SK-N-SH (cell line): ENCODE data around the gene CTRB1. TPM values are rescaled to one million over a fixed set of nuclear protein-coding genes. Genes with fewer than 3 reads are reported as not detected.
A peak's percentile ranks its signal among the peaks of the same experiment; 100 is the strongest.

Experiments used
- CTCF ChIA-PET: fragments of 300-600, 350-600 bp; formaldehyde crosslinking; extraction: SDS; loops from one replicate; lab custom pipeline; 2021; lab: Yijun Ruan, JAX
- POLR2A ChIA-PET: fragments of 350-600 bp; sonication (Branson Sonifier 250); formaldehyde crosslinking; extraction: SDS; loops from one replicate; lab custom pipeline; 2020; ENCODE audit warnings: antibody characterized with exemption, inconsistent platforms; lab: Yijun Ruan, JAX
- DNase-seq: peaks from one replicate; pipeline ENCODE4 v3.0.0; 2012
- H2AFZ ChIP-seq: fragments of 200-600 bp; sonication (generic); 2 replicates; pipeline ENCODE4 v1.8.1; 2016; ENCODE audit warnings: antibody characterized with exemption, mild to moderate bottlenecking, low read depth
- H3F3A ChIP-seq: fragments of 200-600 bp; sonication (generic); replicated peaks from 2 replicates; pipeline ENCODE3; 2016; ENCODE audit warnings: antibody characterized with exemption, mild to moderate bottlenecking; ENCODE audit not compliant: insufficient read depth
- H3K27ac ChIP-seq, 2 experiments: fragments of 200-500 bp in 1 of 2; fragments of 200-600 bp in 1 of 2; sonication (Bioruptor generic) in 1 of 2; sonication (generic), shearing (Covaris generic) in 1 of 2; 2 replicates each; pipeline versions ENCODE4 v1.5.1 to v1.6.1; 2014 to 2016; ENCODE audit warnings: low read depth in 2 of 2, inconsistent platforms in 1 of 2, low read length in 1 of 2, mild to moderate bottlenecking in 1 of 2, mixed read lengths in 1 of 2
- H3K27me3 ChIP-seq: fragments of 200-600 bp; sonication (generic), shearing (Covaris generic); 2 replicates; pipeline ENCODE4 v1.6.1; 2016; ENCODE audit warnings: mixed run types; ENCODE audit not compliant: insufficient read depth
- H3K36me3 ChIP-seq, 2 experiments: fragments of 200-500 bp in 1 of 2; fragments of 200-600 bp in 1 of 2; sonication (Bioruptor generic) in 1 of 2; sonication (generic) in 1 of 2; replicated peaks in 1 of 2; 2 replicates each; pipeline versions ENCODE3 to v1.5.1; 2014 to 2016; ENCODE audit warnings: low read length in 1 of 2, mild to moderate bottlenecking in 1 of 2; ENCODE audit not compliant: insufficient read depth in 2 of 2, control insufficient read depth in 1 of 2
- H3K4me1 ChIP-seq, 2 experiments: fragments of 200-500 bp in 1 of 2; fragments of 200-600 bp in 1 of 2; sonication (Bioruptor generic) in 1 of 2; sonication (generic), shearing (Covaris generic) in 1 of 2; 2 replicates each; pipeline versions ENCODE4 v1.5.1 to v1.6.1; 2014 to 2016; ENCODE audit warnings: low read depth in 1 of 2, low read length in 1 of 2, mixed run types in 1 of 2; ENCODE audit not compliant: insufficient read depth in 2 of 2, control insufficient read depth in 1 of 2
- H3K4me2 ChIP-seq: fragments of 200-600 bp; sonication (generic), shearing (Covaris generic); 2 replicates; pipeline ENCODE4 v1.6.1; 2017; ENCODE audit warnings: mixed run types
- H3K4me3 ChIP-seq, 2 experiments: fragments of 200-500 bp in 1 of 2; fragments of 200-600 bp in 1 of 2; sonication (Bioruptor generic) in 1 of 2; sonication (generic), shearing (Covaris generic) in 1 of 2; 2 replicates each; pipeline versions ENCODE4 v1.5.1 to v1.8.1; 2014 to 2016; ENCODE audit warnings: low read depth in 2 of 2, inconsistent platforms in 1 of 2, low read length in 1 of 2, mild to moderate bottlenecking in 1 of 2, mixed read lengths in 1 of 2, moderate library complexity in 1 of 2
- H3K79me2 ChIP-seq: fragments of 200-600 bp; sonication (generic); 2 replicates; pipeline ENCODE4 v1.8.1; 2017; ENCODE audit warnings: mild to moderate bottlenecking; ENCODE audit not compliant: insufficient read depth
- H3K9ac ChIP-seq: fragments of 200-600 bp; sonication (generic); 2 replicates; pipeline ENCODE4 v1.6.1; 2017; ENCODE audit warnings: mixed run types
- H3K9me2 ChIP-seq: fragments of 200-600 bp; sonication (generic); 2 replicates; pipeline ENCODE4 v1.6.1; 2017; ENCODE audit warnings: mixed run types
- H3K9me3 ChIP-seq: fragments of 200-600 bp; sonication (generic); 2 replicates; pipeline ENCODE4 v1.6.1; 2017; ENCODE audit warnings: mixed run types, mild to moderate bottlenecking, moderate library complexity
- H4K20me1 ChIP-seq: fragments of 200-600 bp; sonication (generic); 2 replicates; pipeline ENCODE4 v1.6.1; 2017; ENCODE audit warnings: mild to moderate bottlenecking, mixed run types; ENCODE audit not compliant: insufficient read depth
- EP300 ChIP-seq, 2 experiments: IDR thresholded peaks; 2 replicates each; pipeline versions ENCODE4 v1.4.0 to v1.6.1; 2012; ENCODE audit warnings: borderline replicate concordance in 1 of 2, low read depth in 1 of 2, low read length in 1 of 2
- GABPA ChIP-seq: IDR thresholded peaks from 2 replicates; pipeline ENCODE4 v1.4.0; 2012; ENCODE audit warnings: low read depth, mild to moderate bottlenecking
- JUND ChIP-seq: IDR thresholded peaks from 2 replicates; pipeline ENCODE4 v1.4.0; 2012
- RFX5 ChIP-seq: IDR thresholded peaks from 2 replicates; pipeline ENCODE4 v1.6.1; 2012; ENCODE audit warnings: mild to moderate bottlenecking, improper control_type of control experiment, low read length
- SIN3A ChIP-seq: IDR thresholded peaks from 2 replicates; pipeline ENCODE4 v1.6.1; 2012; ENCODE audit warnings: low read depth, mild to moderate bottlenecking, low read length, moderate library complexity, borderline replicate concordance
- SMC3 ChIP-seq: IDR thresholded peaks from 2 replicates; pipeline ENCODE4 v1.6.1; 2012; ENCODE audit warnings: low read depth, low read length, improper control_type of control experiment
- TCF12 ChIP-seq: IDR thresholded peaks from 2 replicates; pipeline ENCODE4 v1.4.0; 2012
- WGBS: methylation state at CpG from one replicate; pipeline ENCODE4 v1.1.6; 2017; ENCODE audit warnings: low lambda C conversion rate; 5-methylcytosine and 5-hydroxymethylcytosine counted together
- polyA plus RNA-seq, 3 experiments: library from polyadenylated mRNA; depleted of rRNA; stranded (reverse); fragments of >200 nt; gene quantifications; 2 replicates each; pipeline ENCODE4 v1.2.3, GENCODE V29; 2012
- TF ChIP-seq, protein P1 (sequence below): IDR thresholded peaks from 2 replicates; pipeline ENCODE4 v1.4.0; 2012; ENCODE audit warnings: low read depth, borderline replicate concordance
- TF ChIP-seq, protein P2 (sequence below): IDR thresholded peaks from 2 replicates; pipeline ENCODE4 v1.6.1; 2012; ENCODE audit warnings: mild to moderate bottlenecking, low read depth, low read length, moderate library complexity
- TF ChIP-seq, protein P3 (sequence below): fragments of 150-350 bp; IDR thresholded peaks from 2 replicates; pipeline ENCODE4 v1.6.1; 2017; ENCODE audit warnings: antibody characterized with exemption, low read length, low read depth, borderline replicate concordance
- TF ChIP-seq, protein P4 (sequence below): fragments of 150-350 bp; IDR thresholded peaks from 2 replicates; pipeline ENCODE4 v1.6.1; 2016; ENCODE audit warnings: mild to moderate bottlenecking, low read depth, low read length

Gene CTRB1
- polyA plus RNA-seq, 1 of the 3 experiments (the other 2 are of a cell fraction), result not detected

DNA sequence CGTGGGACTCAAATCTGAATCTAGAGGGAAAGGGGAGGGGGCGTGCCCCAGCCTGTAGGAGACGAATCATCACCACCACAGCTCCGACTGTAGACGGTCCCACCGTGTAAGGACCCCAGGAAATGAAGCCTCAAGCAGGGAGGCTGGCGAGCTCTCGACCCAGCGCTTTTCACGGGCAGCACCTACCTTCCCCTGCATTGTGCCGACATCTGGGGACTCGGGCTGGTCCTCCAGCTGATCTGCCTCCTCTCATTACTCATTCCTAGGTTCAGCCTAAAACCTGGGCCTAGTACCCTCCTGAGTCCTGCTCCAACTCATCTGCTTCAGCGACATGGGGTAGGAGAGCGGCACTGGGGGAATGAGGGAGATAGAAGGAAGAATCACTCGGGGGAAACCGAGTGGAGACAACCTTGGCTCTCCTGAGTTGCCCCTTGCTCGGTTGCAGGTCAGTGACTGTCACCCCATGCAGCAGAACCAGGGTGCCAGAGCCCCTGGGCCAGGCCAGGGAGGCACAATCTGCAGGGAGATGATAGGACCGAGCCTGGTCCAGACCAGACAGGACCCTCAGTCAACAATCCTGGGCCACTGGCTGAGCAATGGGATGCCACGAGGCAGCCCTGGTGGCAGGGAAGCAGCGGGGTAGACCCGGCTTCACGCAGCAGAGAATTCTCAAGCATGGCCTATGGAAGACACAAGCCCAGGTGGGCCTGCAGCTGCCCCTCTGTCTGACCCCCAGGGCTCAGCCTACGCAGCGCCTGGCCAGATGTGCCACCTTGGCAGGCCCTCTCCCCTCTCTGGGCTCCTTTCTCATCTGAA, 33.5 kb downstream of the CTRB1 start:
- no peak for TF ChIP-seq EP300 (IDR thresholded peaks at IDR 0.05; ENCODE audit: borderline replicate concordance in 1 of 2, low read depth in 1 of 2, low read length in 1 of 2)
- TF ChIP-seq GABPA, result no peak
- no peak for TF ChIP-seq JUND
- no peak for TF ChIP-seq RFX5
- no peak for TF ChIP-seq SIN3A
- TF ChIP-seq, protein P1, sequence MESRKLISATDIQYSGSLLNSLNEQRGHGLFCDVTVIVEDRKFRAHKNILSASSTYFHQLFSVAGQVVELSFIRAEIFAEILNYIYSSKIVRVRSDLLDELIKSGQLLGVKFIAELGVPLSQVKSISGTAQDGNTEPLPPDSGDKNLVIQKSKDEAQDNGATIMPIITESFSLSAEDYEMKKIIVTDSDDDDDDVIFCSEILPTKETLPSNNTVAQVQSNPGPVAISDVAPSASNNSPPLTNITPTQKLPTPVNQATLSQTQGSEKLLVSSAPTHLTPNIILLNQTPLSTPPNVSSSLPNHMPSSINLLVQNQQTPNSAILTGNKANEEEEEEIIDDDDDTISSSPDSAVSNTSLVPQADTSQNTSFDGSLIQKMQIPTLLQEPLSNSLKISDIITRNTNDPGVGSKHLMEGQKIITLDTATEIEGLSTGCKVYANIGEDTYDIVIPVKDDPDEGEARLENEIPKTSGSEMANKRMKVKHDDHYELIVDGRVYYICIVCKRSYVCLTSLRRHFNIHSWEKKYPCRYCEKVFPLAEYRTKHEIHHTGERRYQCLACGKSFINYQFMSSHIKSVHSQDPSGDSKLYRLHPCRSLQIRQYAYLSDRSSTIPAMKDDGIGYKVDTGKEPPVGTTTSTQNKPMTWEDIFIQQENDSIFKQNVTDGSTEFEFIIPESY, result no peak
- TF ChIP-seq, protein P2, sequence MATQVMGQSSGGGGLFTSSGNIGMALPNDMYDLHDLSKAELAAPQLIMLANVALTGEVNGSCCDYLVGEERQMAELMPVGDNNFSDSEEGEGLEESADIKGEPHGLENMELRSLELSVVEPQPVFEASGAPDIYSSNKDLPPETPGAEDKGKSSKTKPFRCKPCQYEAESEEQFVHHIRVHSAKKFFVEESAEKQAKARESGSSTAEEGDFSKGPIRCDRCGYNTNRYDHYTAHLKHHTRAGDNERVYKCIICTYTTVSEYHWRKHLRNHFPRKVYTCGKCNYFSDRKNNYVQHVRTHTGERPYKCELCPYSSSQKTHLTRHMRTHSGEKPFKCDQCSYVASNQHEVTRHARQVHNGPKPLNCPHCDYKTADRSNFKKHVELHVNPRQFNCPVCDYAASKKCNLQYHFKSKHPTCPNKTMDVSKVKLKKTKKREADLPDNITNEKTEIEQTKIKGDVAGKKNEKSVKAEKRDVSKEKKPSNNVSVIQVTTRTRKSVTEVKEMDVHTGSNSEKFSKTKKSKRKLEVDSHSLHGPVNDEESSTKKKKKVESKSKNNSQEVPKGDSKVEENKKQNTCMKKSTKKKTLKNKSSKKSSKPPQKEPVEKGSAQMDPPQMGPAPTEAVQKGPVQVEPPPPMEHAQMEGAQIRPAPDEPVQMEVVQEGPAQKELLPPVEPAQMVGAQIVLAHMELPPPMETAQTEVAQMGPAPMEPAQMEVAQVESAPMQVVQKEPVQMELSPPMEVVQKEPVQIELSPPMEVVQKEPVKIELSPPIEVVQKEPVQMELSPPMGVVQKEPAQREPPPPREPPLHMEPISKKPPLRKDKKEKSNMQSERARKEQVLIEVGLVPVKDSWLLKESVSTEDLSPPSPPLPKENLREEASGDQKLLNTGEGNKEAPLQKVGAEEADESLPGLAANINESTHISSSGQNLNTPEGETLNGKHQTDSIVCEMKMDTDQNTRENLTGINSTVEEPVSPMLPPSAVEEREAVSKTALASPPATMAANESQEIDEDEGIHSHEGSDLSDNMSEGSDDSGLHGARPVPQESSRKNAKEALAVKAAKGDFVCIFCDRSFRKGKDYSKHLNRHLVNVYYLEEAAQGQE, result no peak
- TF ChIP-seq, protein P3, sequence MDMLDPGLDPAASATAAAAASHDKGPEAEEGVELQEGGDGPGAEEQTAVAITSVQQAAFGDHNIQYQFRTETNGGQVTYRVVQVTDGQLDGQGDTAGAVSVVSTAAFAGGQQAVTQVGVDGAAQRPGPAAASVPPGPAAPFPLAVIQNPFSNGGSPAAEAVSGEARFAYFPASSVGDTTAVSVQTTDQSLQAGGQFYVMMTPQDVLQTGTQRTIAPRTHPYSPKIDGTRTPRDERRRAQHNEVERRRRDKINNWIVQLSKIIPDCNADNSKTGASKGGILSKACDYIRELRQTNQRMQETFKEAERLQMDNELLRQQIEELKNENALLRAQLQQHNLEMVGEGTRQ, result no peak
- TF ChIP-seq SMC3, result no peak
- TF ChIP-seq, protein P4, sequence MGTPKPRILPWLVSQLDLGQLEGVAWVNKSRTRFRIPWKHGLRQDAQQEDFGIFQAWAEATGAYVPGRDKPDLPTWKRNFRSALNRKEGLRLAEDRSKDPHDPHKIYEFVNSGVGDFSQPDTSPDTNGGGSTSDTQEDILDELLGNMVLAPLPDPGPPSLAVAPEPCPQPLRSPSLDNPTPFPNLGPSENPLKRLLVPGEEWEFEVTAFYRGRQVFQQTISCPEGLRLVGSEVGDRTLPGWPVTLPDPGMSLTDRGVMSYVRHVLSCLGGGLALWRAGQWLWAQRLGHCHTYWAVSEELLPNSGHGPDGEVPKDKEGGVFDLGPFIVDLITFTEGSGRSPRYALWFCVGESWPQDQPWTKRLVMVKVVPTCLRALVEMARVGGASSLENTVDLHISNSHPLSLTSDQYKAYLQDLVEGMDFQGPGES, result no peak
- no peak for TF ChIP-seq TCF12
- Histone ChIP-seq H3K4me1 (peaks cover 73 to 74% of the 10 kb centered on the region in 2 experiments; a peak in 3 of 4 replicates), H3K9me3 (no peaks in the 10 kb centered on the region), H3K27ac (peak overlapping the region; percentile 86 to 88), H3K4me2 (peak overlapping the region; percentile 60), H3K9me2 (no peaks in the 10 kb centered on the region), H3K4me3 (peak overlapping the region in 1 of 2 experiments; percentile 6; a peak in 1 of 4 replicates), H3K27me3 (no peaks in the 10 kb centered on the region), H2AFZ (no peak overlapping the region), H3K79me2 (peaks cover 96% of the 10 kb centered on the region), H3K36me3 (peaks cover 0 to 3% of the 10 kb centered on the region in 2 experiments), H4K20me1 (peaks cover 92% of the 10 kb centered on the region), H3F3A (peaks cover 31% of the 10 kb centered on the region), H3K9ac (peak overlapping the region; percentile 47; the same call in 1 of the 2 replicates)
- no peak for DNase-seq
- WGBS, result 85% methylated on average over 15 of the region's 24 CpGs
- ChIA-PET POLR2A (no interaction called here), CTCF (interaction anchor here (2.5 kb wide), 1 partner anchor 18 kb away, joined by 10 read pairs; no protein-coding TSS in a partner anchor)
